GM12891 (cell line): Measurements from ENCODE around the gene PDGFC.

ENCODE experiments used
- POLR2A ChIP-seq: IDR thresholded peaks from 2 replicates; pipeline ENCODE4 v1.6.1; 2011; ENCODE audit warnings: low read depth, low read length, control low read depth
- TAF1 ChIP-seq: IDR thresholded peaks from 2 replicates; pipeline ENCODE4 v1.6.1; 2011; ENCODE audit warnings: low read depth, low read length, control low read depth

GRCh38 chr4:156906325-156906724, 65.3 kb downstream of the PDGFC start:
- TF ChIP-seq TAF1 (no peak), POLR2A (no peak)
